Measurements from ENCODE around the gene RXRA.

DNA sequence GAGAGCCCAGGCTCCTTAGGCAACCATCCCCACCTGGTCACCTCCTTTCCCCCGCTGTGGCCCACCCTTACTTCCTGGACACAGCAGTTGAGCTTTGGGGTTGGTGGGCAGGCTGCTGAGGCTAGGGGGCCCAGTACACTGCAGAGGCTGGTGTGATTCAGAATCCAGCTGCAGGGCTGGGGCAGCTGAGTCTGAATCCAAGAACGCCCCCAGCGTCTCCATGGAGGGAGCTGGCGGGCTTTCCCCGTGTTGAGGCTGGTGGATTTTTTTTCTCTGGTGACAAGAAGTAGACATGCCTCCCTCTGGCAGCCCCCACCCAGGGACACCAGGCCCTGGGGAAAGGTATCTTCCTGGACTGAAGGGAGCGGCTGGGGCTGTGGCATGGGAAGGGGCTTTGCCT is 104.8 kb downstream of the RXRA start:
- TF ChIP-seq, protein P1, sequence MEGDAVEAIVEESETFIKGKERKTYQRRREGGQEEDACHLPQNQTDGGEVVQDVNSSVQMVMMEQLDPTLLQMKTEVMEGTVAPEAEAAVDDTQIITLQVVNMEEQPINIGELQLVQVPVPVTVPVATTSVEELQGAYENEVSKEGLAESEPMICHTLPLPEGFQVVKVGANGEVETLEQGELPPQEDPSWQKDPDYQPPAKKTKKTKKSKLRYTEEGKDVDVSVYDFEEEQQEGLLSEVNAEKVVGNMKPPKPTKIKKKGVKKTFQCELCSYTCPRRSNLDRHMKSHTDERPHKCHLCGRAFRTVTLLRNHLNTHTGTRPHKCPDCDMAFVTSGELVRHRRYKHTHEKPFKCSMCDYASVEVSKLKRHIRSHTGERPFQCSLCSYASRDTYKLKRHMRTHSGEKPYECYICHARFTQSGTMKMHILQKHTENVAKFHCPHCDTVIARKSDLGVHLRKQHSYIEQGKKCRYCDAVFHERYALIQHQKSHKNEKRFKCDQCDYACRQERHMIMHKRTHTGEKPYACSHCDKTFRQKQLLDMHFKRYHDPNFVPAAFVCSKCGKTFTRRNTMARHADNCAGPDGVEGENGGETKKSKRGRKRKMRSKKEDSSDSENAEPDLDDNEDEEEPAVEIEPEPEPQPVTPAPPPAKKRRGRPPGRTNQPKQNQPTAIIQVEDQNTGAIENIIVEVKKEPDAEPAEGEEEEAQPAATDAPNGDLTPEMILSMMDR (IDR thresholded peaks at IDR 0.05; ENCODE audit: extremely low read depth in 1 of 2, insufficient read depth in 1 of 2, low read depth in 1 of 2, low read length in 2 of 2), result no peak
- TF ChIP-seq EZH2 (IDR thresholded peaks at IDR 0.05; ENCODE audit: borderline replicate concordance, low read depth, low read length, severe bottlenecking) (no peak), POLR2A (IDR thresholded peaks at IDR 0.05; ENCODE audit: low read depth, low read length) (no peak), POLR2AphosphoS5 (IDR thresholded peaks at IDR 0.05; ENCODE audit: insufficient read depth, low read depth, low read length) (no peak)
- TF ChIP-seq, protein P2, sequence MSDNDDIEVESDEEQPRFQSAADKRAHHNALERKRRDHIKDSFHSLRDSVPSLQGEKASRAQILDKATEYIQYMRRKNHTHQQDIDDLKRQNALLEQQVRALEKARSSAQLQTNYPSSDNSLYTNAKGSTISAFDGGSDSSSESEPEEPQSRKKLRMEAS (IDR thresholded peaks at IDR 0.05; ENCODE audit: insufficient read depth, insufficient read length), result no peak

Measured in endothelial cell of umbilical vein (primary cell).